SKM-1 treated with dmso at 0.1 percent for 144 hours (cell line): ENCODE measurements around the gene LRMDA.

Experiments
- DNase-seq: peaks from one replicate; lab custom pipeline; 2025; ENCODE audit not compliant: unreplicated experiment; lab: John Stamatoyannopoulos, UW

Gene LRMDA

GRCh38 chr10:76342996-76343395 lies 911.6 kb downstream of the LRMDA start:
- no peak for DNase-seq

- no peak for DNase-seq
These were observed 916.4 kb downstream of the LRMDA start for GRCh38 chr10:76347832-76348231.

GRCh38 chr10:76350583-76350982 lies 919.2 kb downstream of the LRMDA start:
- no peak for DNase-seq

GRCh38 chr10:76352300-76352699 lies 920.9 kb downstream of the LRMDA start:
- DNase-seq = no peak

- no peak for DNase-seq
These were observed 921.9 kb downstream of the LRMDA start for GRCh38 chr10:76353237-76353851.

- no peak for DNase-seq
These were observed 922.9 kb downstream of the LRMDA start for GRCh38 chr10:76354212-76354738.

- DNase-seq = no peak
These were observed 923.5 kb downstream of the LRMDA start for GRCh38 chr10:76354921-76355320.

GRCh38 chr10:76356557-76356956 lies 925.1 kb downstream of the LRMDA start:
- DNase-seq = no peak

GRCh38 chr10:76357726-76358415 lies 926.4 kb downstream of the LRMDA start:
- DNase-seq = no peak

GRCh38 chr10:76358743-76359395 lies 927.4 kb downstream of the LRMDA start:
- DNase-seq = no peak

- DNase-seq = no peak
These were observed 944.3 kb downstream of the LRMDA start for GRCh38 chr10:76375761-76376160.

GRCh38 chr10:76382381-76382851 lies 951.0 kb downstream of the LRMDA start:
- DNase-seq = peak; percentile 55

GRCh38 chr10:76388321-76389023 lies 957.0 kb downstream of the LRMDA start:
- no peak for DNase-seq

GRCh38 chr10:76393875-76394706 lies 962.7 kb downstream of the LRMDA start:
- no peak for DNase-seq

GRCh38 chr10:76394707-76395042 lies 963.3 kb downstream of the LRMDA start:
- DNase-seq = no peak

GRCh38 chr10:76395251-76395650 lies 963.8 kb downstream of the LRMDA start:
- DNase-seq = no peak

GRCh38 chr10:76396134-76396533 lies 964.7 kb downstream of the LRMDA start:
- no peak for DNase-seq

GRCh38 chr10:76397181-76398042 lies 966.0 kb downstream of the LRMDA start:
- no peak for DNase-seq

GRCh38 chr10:76398043-76398710 lies 966.8 kb downstream of the LRMDA start:
- DNase-seq = no peak
